Activated CD4-positive, alpha-beta T cell treated with anti-CD3 and anti-CD28 coated beads for 24 hours (primary cell): Measurements from ENCODE around the gene ZBTB5.
"Not testable (repeated sequence)": the region's sequence is repeated elsewhere in the genome, so short reads cannot be mapped to it uniquely, and the experiment has no call there.

Experiments
- DNase-seq, 2 donors: peaks; one replicate each; pipeline ENCODE4 v3.0.0-alpha.2; 2020; ENCODE audit warnings: low read depth in 2 of 2

Gene ZBTB5

DNA sequence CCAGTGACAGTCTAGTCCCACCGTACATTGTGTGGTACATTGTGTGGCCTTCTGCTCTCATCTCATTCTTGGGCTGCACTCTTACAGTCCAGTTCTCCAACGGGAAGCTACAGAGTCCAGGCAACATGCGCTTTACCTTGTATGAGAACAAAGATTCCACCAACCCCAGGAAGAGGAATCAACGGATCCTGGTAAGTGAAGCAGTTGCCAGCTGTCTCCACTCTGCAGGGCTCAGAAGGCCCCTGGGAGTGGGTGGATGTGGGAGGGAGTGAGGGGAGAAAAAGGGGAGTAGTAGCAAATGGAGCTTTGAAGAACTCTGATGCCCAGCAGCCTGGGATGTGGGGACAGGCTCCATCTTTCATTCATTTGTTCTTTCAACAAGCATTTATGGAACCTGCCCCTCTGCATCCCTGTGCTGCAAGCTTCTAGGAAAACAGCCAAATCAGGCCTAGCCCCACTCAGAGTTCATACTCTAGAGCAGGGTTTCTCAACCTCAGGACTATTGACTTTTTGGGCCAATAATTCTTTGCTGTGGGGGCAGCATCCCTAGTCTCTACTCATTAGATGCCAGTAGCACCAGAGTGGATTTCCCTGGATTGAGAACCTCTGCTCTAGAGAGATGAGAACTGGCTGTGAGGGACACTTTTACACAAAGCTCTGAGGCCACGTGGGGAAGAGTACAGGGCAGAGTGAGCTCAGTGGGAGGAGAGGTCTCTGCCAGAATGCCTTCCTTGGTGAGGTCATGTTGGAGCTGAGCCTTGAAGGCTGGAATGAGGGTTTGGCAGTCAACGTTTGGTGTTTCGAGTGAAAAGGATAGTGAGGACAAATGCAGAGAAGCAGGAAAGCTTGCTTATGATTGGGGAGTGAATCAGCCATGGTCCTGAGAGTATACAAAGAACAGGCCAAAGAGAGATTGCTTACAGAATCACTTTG, 21.6 kb upstream of the ZBTB5 start:
- DNase-seq = no peak

DNA sequence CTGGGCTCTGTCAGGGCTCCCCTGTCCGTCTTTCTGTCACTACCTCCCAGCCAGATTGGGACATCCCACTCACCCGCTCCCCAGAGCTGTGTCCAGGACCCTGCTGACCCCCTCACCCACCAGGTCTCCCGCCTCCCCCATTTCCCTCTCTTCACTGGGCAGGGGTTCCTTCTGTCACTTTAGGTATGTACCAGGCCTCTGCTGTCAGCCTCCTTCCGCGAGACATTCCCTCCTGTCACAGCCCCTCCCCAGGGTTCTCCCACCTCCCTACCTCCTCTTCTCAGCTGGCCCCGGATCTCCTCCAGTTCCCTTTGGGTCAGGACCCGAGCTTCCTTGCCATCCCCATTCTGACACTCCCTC, 21.0 kb upstream of the ZBTB5 start:
- DNase-seq = no peak

DNA sequence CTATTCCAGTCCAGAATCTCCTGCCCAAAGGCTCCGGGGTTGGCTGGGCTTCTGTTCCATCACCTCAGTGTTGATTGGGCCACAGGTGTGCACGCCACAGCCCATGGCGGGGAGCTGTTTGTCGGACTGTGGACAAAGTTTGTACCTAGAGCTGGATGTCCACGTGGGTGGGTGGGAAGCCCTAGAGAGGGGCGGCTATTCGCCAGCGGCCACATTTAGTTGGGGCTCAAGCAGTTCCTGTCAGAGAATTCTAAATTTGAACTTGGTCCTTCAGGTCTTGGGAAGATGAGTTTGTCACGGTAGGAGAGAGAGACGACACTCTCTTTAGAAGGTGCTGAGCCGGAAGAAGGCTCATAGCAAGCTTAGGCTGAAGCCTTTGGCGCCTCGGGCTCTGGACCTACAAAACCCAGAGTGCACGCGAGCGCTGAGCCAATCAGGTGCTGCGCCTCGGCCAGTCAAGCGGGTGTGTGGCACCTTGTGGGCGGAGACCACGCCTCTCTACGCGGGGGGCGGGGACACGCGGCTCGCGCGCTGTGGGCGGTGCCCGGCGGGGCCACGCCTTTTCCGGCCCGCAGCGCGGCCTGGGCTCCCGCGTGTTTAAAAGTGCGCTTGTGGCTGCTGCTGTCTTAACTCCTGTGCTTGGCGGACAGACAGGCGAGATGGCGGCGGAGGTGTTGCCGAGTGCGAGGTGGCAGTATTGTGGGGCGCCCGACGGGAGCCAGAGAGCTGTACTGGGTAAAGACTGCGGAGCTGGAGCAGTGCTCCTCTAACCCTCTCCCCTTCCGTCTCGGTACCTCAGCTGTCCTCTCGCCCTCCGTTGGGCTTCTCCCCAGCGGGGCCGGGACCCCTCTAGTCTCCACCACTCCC, 20.4 kb upstream of the ZBTB5 start, which contains the start of gene POLR1E:
POLR1E (plus strand) TSS at position 560 of the 867 bp plus-strand sequence; CDS start at position 660, 100 bp downstream.
- peak; percentile 92 to 94 for DNase-seq

DNA sequence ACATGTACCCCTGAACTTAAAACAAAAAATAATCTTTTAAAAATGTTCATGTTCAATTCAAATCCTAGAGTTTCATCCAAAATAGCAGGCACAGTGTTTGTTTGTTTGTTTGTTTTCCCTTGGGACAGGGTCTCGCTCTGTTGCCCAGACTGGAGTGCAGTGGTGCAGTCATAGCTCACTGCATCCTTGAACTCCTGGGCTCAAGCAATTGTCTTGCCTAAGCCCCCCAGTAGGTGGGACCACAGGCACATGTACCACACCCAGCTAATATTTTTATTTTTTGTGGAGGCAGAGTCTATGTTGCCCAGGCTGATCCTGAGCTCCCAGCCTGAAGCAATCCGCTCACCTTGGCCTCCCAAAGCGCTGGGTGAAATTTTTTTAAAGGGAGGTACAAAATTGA, 15.5 kb upstream of the ZBTB5 start:
- DNase-seq = no peak

DNA sequence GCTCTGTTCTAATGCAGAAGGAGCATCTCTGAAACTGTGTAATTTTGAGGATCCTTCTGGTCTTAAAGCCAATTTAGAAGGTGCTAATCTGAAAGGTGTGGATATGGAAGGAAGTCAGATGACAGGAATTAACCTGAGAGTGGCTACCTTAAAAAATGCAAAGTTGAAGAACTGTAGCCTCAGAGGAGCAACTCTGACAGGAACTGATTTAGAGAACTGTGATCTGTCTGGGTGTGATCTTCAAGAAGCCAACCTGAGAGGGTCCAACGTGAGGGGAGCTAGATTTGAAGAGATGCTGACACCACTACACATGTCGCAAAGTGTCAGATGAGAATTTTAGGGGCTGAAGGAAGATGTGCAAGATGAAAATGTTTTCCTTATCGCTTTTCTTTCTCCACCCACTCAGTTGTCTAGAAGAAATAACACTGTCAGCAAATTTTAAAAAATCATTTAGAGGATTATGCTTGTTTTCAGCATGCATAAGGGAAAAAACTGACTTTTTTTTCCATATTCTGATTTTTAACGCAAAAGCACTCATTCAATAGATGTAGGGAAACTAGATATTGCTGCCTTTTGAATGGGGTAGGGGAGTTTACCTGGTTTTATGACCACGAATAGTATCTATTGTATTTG, 12.9 kb upstream of the ZBTB5 start:
- not testable (repeated sequence) for DNase-seq

DNA sequence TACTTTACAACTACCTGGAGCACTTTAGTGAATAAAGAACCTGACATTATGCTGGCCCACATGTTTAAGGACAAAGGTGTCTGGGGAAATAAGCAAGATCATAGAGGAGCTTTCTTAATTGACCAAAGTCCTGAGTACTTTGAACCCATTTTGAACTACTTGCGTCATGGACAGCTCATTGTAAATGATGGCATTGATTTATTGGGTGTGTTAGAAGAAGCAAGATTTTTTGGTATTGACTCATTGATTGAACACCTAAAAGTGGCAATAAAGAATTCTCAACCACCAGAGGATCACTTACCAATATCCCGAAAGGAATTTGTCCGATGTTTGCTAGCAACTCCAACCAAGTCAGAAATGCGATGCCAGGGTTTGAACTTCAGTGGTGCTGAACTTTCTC, 12.2 kb upstream of the ZBTB5 start:
- DNase-seq = not testable (repeated sequence)

- no peak for DNase-seq
These were observed 11.7 kb upstream of the ZBTB5 start for GRCh38 chr9:37476930-37477329.

DNA sequence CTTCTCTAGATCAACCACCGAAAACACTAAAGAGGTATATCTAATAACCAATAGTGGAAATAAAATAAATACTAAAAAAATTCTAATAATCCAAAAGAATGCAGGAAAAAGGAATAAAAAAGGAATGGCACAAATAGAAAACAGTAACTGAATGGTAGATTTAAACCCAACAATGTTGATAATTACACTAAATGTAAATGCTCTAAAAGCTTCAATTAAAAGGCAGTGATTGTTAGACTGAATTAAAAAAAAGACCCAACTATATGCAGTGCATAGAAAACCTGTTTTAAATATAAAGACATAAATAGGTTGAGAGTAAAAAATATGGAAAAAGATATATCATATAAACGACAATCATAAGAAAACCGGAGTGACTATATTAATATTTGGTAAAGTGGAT, 9.2 kb upstream of the ZBTB5 start:
- no peak for DNase-seq

DNA sequence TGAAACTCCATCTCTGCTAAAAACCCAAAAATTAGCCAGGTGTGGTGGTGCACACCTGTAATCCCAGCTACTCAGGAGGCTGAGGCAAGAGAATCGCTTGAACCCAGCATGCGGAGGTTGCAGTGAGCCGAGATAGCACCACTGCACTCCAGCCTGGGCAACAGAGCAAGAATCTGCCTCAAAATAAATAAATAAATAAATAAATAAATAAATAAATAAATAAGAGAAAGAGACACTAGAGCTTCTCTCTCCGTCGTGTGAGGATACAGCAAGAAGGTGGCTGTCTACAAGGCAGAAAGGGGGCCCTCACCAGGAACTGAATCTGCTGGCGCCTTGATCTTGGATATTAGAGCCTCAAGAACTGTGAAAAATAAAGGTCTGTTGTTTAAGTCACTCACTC, 8.7 kb upstream of the ZBTB5 start:
- not testable (repeated sequence) for DNase-seq

DNA sequence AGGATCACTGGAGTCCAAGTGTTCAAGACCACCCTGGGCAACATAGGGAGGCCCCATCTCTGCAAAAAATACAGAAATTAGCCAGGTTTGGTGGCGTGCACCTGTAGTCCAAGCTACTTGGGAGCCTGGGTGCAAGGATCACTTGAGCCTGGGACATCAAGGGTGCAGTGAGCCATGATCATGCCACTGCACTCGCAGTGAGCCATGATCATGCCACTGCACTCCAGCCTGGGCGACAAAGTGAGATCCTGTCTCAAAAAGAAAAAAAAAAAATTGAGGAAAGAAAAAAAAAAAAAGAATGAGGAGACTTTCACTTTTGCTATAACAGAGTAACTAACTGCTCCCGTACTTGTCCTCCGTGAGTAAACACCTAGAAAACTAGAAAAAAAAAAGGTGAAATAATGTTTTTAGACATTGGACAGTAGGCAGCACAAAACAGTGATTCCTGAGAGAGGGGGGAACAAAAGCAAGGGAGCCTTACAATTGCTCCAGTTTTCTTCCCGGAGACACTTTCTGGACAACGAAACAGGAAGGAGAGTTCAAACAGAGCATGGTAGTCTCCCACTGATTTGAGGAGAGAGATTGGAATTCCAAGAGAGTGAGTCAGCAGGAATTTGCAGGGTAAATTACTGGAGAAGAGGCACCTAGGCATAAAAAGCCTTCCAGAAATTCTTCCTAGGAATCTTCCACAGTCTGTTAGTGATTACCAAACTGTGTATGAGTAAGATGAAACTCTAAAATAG, 6.9 kb upstream of the ZBTB5 start:
- no peak for DNase-seq

DNA sequence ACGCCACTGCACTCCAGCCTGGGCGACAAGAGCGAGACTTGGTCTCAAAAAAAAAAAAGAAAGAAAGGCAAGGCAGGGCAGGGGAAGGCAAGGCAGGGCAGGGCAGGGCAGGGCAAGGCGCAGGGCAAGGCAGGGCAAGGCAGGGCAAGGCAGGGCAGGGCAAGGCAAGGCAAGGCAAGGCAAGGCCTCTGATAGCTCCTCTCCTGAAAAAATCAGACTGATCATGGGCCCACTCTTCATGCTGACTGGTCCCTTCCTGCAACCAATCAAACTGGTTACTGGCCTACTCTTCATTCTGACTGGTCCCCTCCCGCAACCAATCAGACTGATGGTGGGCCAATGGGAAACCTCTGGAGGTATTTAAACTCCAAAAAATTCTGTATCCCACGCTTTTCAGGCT, 3.4 kb upstream of the ZBTB5 start:
- DNase-seq = no peak

- not testable (repeated sequence) for DNase-seq
These were observed 2.3 kb upstream of the ZBTB5 start for GRCh38 chr9:37467530-37467929.

DNA sequence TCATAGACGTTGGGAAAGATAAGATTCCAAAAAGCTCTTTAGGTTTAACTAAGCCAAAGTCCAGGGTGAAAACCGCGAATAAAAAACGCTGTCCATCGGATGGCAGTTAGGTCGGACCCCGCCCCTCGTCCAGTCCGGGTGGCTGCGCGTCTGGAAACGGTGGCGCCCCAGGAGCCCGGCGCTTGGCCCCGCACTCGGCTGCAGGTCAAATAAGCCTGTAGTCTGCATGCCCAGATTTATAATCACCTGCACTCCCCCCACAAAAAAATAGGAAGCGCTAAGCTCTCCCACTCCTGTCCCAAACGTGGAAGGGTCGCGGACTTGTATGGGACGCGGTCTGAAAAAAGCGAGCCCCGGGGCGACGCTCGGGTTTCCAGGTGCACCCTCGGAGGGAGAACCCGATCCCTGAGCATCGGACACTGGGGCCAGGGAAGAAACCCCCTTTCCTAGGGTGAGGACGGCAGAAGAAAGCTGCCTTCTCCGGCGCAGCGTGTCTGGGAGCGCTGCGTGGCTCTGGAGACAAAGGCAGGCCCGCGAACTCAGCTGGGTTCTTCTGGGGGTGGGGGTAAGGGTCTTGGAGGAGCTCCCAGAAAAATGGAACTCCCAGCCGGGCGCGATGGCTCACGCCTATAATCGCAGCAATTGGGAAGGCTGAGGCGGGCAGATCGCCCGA, 923 bp upstream of the ZBTB5 start:
- DNase-seq = no peak

GRCh38 chr9:37464426-37465248, 613 bp downstream of the ZBTB5 start:
- DNase-seq = peak; percentile 30 to 69

GRCh38 chr9:37464006-37464405, 1.2 kb downstream of the ZBTB5 start:
- no peak for DNase-seq

GRCh38 chr9:37456817-37457216, 8.4 kb downstream of the ZBTB5 start:
- no peak for DNase-seq

- no peak for DNase-seq
These were observed 9.2 kb downstream of the ZBTB5 start for GRCh38 chr9:37455884-37456647.

- no peak for DNase-seq
These were observed 11.0 kb downstream of the ZBTB5 start for GRCh38 chr9:37454238-37454637.

- no peak for DNase-seq
These were observed 11.4 kb downstream of the ZBTB5 start for GRCh38 chr9:37453827-37454226.
